ENCODE measurements around the gene VSIG2. TPM values are rescaled to one million over a fixed set of nuclear protein-coding genes. Genes with fewer than 3 reads are reported as not detected.

Gene VSIG2
- total and polyA plus RNA-seq, 2 experiments from 2014 or later: not detected

GRCh38 chr11:124757320-124757719 is 5.3 kb upstream of the VSIG2 start (continued):
- TF ChIP-seq, protein P1, sequence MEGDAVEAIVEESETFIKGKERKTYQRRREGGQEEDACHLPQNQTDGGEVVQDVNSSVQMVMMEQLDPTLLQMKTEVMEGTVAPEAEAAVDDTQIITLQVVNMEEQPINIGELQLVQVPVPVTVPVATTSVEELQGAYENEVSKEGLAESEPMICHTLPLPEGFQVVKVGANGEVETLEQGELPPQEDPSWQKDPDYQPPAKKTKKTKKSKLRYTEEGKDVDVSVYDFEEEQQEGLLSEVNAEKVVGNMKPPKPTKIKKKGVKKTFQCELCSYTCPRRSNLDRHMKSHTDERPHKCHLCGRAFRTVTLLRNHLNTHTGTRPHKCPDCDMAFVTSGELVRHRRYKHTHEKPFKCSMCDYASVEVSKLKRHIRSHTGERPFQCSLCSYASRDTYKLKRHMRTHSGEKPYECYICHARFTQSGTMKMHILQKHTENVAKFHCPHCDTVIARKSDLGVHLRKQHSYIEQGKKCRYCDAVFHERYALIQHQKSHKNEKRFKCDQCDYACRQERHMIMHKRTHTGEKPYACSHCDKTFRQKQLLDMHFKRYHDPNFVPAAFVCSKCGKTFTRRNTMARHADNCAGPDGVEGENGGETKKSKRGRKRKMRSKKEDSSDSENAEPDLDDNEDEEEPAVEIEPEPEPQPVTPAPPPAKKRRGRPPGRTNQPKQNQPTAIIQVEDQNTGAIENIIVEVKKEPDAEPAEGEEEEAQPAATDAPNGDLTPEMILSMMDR (conservative IDR thresholded peaks at IDR 0.05; ENCODE audit: low read depth in 2 of 2): no peak

DNA sequence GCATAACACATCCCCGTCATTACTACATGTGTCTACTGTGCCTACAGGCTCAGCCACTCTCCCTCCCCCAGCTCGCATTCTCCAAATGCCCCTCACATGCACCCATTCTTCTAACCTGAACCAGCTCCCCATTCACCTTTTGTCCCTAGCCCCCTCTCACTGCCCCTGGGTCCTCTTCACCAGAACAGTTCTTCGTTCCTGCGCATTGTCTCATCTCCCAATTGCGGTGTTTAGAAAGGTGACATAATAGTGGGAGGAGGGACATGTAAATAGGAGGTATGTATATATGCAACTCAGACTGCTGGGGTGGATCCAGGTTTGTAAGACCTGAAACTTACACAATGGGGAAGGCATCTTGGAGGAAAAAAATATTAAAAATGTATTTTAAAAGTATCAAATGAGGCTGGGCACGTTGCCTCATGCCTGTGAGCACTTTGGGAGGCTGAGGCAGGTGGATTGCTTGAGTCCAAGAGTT is 4.7 kb upstream of the VSIG2 start:
- no peak for TF ChIP-seq POLR2AphosphoS5 (IDR thresholded peaks at IDR 0.05; ENCODE audit: low read depth)
- TF ChIP-seq ZNF462 (CRISPR knock-in tag; IDR thresholded peaks at IDR 0.05): no peak
- TF ChIP-seq STAT1 (IDR thresholded peaks at IDR 0.05; ENCODE audit: unreplicated experiment): no peak
- TF ChIP-seq REST (IDR thresholded peaks at IDR 0.05; ENCODE audit: unreplicated experiment): no peak
- TF ChIP-seq EZH2 (IDR thresholded peaks at IDR 0.05; ENCODE audit: low read depth, unreplicated experiment): peak; percentile 78
- no peak for TF ChIP-seq ZNF331 (CRISPR knock-in tag; IDR thresholded peaks at IDR 0.05; ENCODE audit: low read depth)
- no peak for TF ChIP-seq EZH2phosphoT487 (IDR thresholded peaks at IDR 0.05; ENCODE audit: unreplicated experiment)
- Histone ChIP-seq H3K27me3 (ENCODE audit: insufficient read depth) (peaks cover 100% of the 10 kb centered on the region), H3K4me3 (no peak overlapping the region), H3K4me2 (peak overlapping the region; percentile 62), H3K36me3 (ENCODE audit: insufficient read depth) (no peaks in the 10 kb centered on the region), H3K4me1 (ENCODE audit: insufficient read depth) (peaks cover 69% of the 10 kb centered on the region), H4K20me1 (replicated peaks; ENCODE audit: insufficient read depth) (peaks cover 13% of the 10 kb centered on the region), H3K9me2 (ENCODE audit: insufficient read depth) (no peaks in the 10 kb centered on the region), H2AFZ (no peak overlapping the region), H3F3A (replicated peaks; ENCODE audit: low read depth) (peaks cover 3% of the 10 kb centered on the region; the same call in 1 of the 2 replicates), H3K27ac (ENCODE audit: low read depth) (no peak overlapping the region), H3K79me2 (replicated peaks; ENCODE audit: insufficient read depth) (no peaks in the 10 kb centered on the region)
- H3K27me3 Mint-ChIP-seq (ENCODE audit: insufficient read depth, low read depth, poor library complexity): peaks cover 98% of the 10 kb centered on the region
- ATAC-seq (no peak), DNase-seq (ENCODE audit: low spot score) (peak; percentile 41)
- H3K9me3 Mint-ChIP-seq: no peaks in the 10 kb centered on the region; the same call in 1 of the 3 replicates
- no peaks in the 10 kb centered on the region for H3K36me3 Mint-ChIP-seq (ENCODE audit: low read depth)
- H3K4me1 Mint-ChIP-seq: peaks cover 51% of the 10 kb centered on the region
- H3K4me3 Mint-ChIP-seq: peak overlapping the region; percentile 17; the same call in 2 of the 3 replicates
- no peak overlapping the region for H3K27ac Mint-ChIP-seq

Measured in GM23338 (cell line).